HepG2 (cell line): Measurements from ENCODE around the gene LUZP2. TPM values are rescaled to one million over a fixed set of nuclear protein-coding genes. Genes with fewer than 3 reads are reported as not detected.

ENCODE experiments used
- ATAC-seq: fragments of 200-7000 bp; cut with Tn5 transposase; 3 replicates; pipeline ENCODE4 v1.9.1; 2020; ENCODE audit warnings: mild to moderate bottlenecking, moderate library complexity
- BruUV-seq: library from RNA; stranded (reverse); fragments of 400-500 nt; replicated peaks from 2 replicates; lab custom pipeline; 2021; lab: Mats Ljungman, UMichigan
- CTCF ChIA-PET: fragments of 300-600 bp; formaldehyde crosslinking; extraction: SDS; loops from one replicate; lab custom pipeline; 2021; ENCODE audit warnings: low total read pairs, inconsistent platforms, low intra/inter-chr PET ratio; lab: Yijun Ruan, JAX
- POLR2A ChIA-PET: fragments of 350-600 bp; sonication (Branson Sonifier 250); formaldehyde crosslinking; loops from one replicate; lab custom pipeline; 2020; ENCODE audit warnings: antibody characterized with exemption, inconsistent platforms; lab: Yijun Ruan, JAX
- DNase-seq: peaks from one replicate; pipeline ENCODE4 v3.0.0-alpha.2; 2015; ENCODE audit warnings: low spot score
- FAIRE-seq: peaks from 3 replicates; lab custom pipeline; 2011; peaks lifted over from hg19 to GRCh38; lab: Jason Lieb, UNC
- H2AFZ ChIP-seq: one replicate; pipeline ENCODE4 v1.6.1; 2011; ENCODE audit warnings: low read length, inconsistent platforms
- H3K27ac ChIP-seq: fragments of 300-600 bp; 3 replicates; pipeline ENCODE4 v1.8.0; 2011; ENCODE audit warnings: mixed run types, mild to moderate bottlenecking, mixed read lengths, low read length, inconsistent platforms; ENCODE audit not compliant: insufficient read depth; ENCODE audit errors: extremely low read length
- H3K27me3 ChIP-seq, 2 experiments: fragments of 200-600 bp in 1 of 2; 2 replicates in 1 of 2; 3 replicates in 1 of 2; pipeline versions ENCODE4 v1.6.0 to v1.8.0; 2011; ENCODE audit warnings: low read length in 2 of 2, mild to moderate bottlenecking in 2 of 2, moderate library complexity in 2 of 2, inconsistent platforms in 1 of 2; ENCODE audit not compliant: insufficient read depth in 2 of 2, control insufficient read depth in 1 of 2
- H3K36me3 ChIP-seq, 2 experiments: fragments of 200-600 bp in 1 of 2; replicated peaks in 1 of 2; 2 replicates in 1 of 2; 3 replicates in 1 of 2; pipeline versions ENCODE4 v1.5.1 to v1.8.0; 2011; ENCODE audit warnings: low read length in 2 of 2, inconsistent platforms in 1 of 2; ENCODE audit not compliant: insufficient read depth in 2 of 2, control insufficient read depth in 1 of 2
- H3K4me1 ChIP-seq: 2 replicates; pipeline ENCODE4 v1.5.1; 2012; ENCODE audit warnings: low read length, inconsistent platforms; ENCODE audit not compliant: insufficient read depth
- H3K4me2 ChIP-seq: 2 replicates; pipeline ENCODE4 v1.6.0; 2011; ENCODE audit warnings: low read depth, low read length, inconsistent platforms
- H3K4me3 ChIP-seq, 3 experiments: fragments of 200-600 bp in 1 of 3; sonication (generic), shearing (Covaris generic) in 1 of 3; replicated peaks in 1 of 3; 2 replicates each; pipeline ENCODE4 v1.5.1; 2011 to 2016; ENCODE audit warnings: low read length in 3 of 3, inconsistent platforms in 2 of 3, low read depth in 2 of 3, mild to moderate bottlenecking in 2 of 3, control low read depth in 1 of 3, mixed read lengths in 1 of 3; ENCODE audit not compliant: insufficient read depth in 1 of 3
- H3K79me2 ChIP-seq: one replicate; pipeline ENCODE4 v1.6.1; 2011; ENCODE audit warnings: low read length, inconsistent platforms; ENCODE audit not compliant: insufficient read depth
- H3K9ac ChIP-seq: 2 replicates; pipeline ENCODE4 v1.6.0; 2011; ENCODE audit warnings: mild to moderate bottlenecking, low read depth, low read length, inconsistent platforms; ENCODE audit not compliant: insufficient read depth
- H3K9me3 ChIP-seq: 2 replicates; pipeline ENCODE4 v1.5.1; 2012; ENCODE audit warnings: mild to moderate bottlenecking, low read length
- H4K20me1 ChIP-seq: 2 replicates; pipeline ENCODE4 v1.6.0; 2011; ENCODE audit warnings: inconsistent platforms, mild to moderate bottlenecking, low read length, moderate library complexity; ENCODE audit not compliant: insufficient read depth
- KIAA2018 ChIP-seq: sonication (generic); formaldehyde crosslinking; IDR thresholded peaks from 2 replicates; pipeline ENCODE4 v1.5.0; 2020; ENCODE audit warnings: mild to moderate bottlenecking, missing genetic modification reagents, borderline replicate concordance
- MXD4 ChIP-seq: IDR thresholded peaks from 2 replicates; pipeline ENCODE4 v1.6.1; 2016; ENCODE audit warnings: mild to moderate bottlenecking, missing biosample characterization, missing genetic modification reagents
- RFXANK ChIP-seq: IDR thresholded peaks from 2 replicates; pipeline ENCODE4 v1.6.1; 2016
- SIX1 ChIP-seq: sonication (generic); formaldehyde crosslinking; IDR thresholded peaks from 2 replicates; pipeline ENCODE4 v1.4.0; 2020; ENCODE audit warnings: missing genetic modification reagents, borderline replicate concordance
- SMYD3 ChIP-seq: sonication (generic); formaldehyde crosslinking; IDR thresholded peaks from 2 replicates; pipeline ENCODE4 v1.8.1; 2023; ENCODE audit warnings: mild to moderate bottlenecking, missing genetic modification reagents
- ZC3H13 ChIP-seq: sonication (generic); formaldehyde crosslinking; IDR thresholded peaks from 2 replicates; pipeline ENCODE4 v1.8.1; 2023; ENCODE audit warnings: mild to moderate bottlenecking, missing genetic modification reagents, moderate library complexity
- ZFY ChIP-seq: sonication (generic); formaldehyde crosslinking; IDR thresholded peaks from 2 replicates; pipeline ENCODE4 v1.4.0; 2020; ENCODE audit warnings: missing genetic modification reagents
- ZSCAN21 ChIP-seq: sonication (generic); formaldehyde crosslinking; IDR thresholded peaks from 2 replicates; pipeline ENCODE4 v1.8.0; 2022; ENCODE audit warnings: mild to moderate bottlenecking, missing genetic modification reagents, moderate library complexity, borderline replicate concordance
- WGBS: methylation state at CpG from one replicate; pipeline ENCODE4 v1.1.6; 2017; ENCODE audit warnings: low lambda C conversion rate; 5-methylcytosine and 5-hydroxymethylcytosine counted together
- in situ Hi-C: cut with HindIII; loops from 2 replicates; pipeline ENCODE4 v1.10.0; 2017; ENCODE audit warnings: low pct_unique_long_range_greater_than_20kb; ENCODE audit not compliant: extremely low pct_ligation_motif_present
- intact Hi-C: fragments of 100-400 bp; cut with micrococcal nuclease; formaldehyde crosslinking; loops from one replicate; pipeline ENCODE4 v1.10.0; 2022; ENCODE audit not compliant: unreplicated experiment
- polyA plus RNA-seq, 8 experiments: library from polyadenylated mRNA; depleted of rRNA in 3 of 8; stranded (reverse) in 7 of 8; unstranded in 1 of 8; fragments of >200 nt; fragmentation: Illumina TruSeq in 4 of 8; extraction: Trizol in 4 of 8; gene quantifications; 2 replicates each; pipeline versions ENCODE4 v1.2.1 to v1.2.3, GENCODE V29; 2011 to 2016; ENCODE audit warnings: low read depth in 4 of 8, missing spikeins in 1 of 8, mixed read lengths in 1 of 8; ENCODE audit not compliant: insufficient read depth in 1 of 8
- total RNA-seq, 5 experiments: library from RNA; depleted of rRNA; stranded (reverse); fragments of >200 nt; fragmentation: Illumina TruSeq; extraction: Trizol; gene quantifications; 2 replicates each; pipeline ENCODE4 v1.2.3, GENCODE V29; 2016; ENCODE audit warnings: low read depth in 1 of 5

Gene LUZP2
- total and polyA plus RNA-seq, 2 of the 13 experiments (the other 11 are each of a cell fraction or from before 2014, with no cell fraction given), result not detected

DNA sequence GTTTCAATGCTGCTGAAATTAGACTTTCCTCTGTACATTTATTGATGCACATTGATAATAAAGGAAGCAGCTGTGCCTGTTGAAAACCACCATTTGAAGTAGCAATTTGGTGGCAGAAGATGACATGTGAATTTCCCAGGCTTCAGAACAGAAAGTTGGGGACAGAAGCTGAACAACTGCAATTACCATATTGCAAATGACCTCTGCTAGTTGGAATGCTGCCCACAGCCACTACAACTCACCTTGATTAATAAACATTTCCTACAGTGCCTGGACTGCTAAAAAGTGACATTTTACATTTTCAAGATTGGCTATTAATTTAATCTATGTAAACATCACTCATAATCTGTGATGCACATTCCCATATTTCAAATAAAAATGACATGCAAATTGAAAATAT is 208.6 kb downstream of the LUZP2 start (continued):
- TF ChIP-seq KIAA2018 (CRISPR knock-in tag), result no peak
- no peak for TF ChIP-seq ZSCAN21 (CRISPR knock-in tag)

DNA sequence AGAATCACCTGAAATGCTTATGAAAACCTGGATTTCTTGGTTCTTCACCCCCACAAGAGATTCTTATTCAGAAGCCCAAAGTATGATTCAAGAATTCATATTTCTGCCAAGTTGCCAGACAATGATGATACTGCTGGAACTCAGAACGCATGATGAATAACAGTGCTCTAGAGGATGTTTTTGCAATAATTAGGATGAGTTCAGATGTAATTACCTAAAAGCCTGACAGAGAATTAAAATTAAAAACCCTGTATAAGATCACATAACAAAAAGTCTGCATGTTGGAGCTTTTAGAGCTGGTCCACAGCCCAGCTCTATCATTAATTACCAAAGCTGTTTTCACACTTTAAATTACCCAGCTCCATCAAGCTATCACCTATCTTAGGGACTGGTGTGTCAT is 211.8 kb downstream of the LUZP2 start:
- intact Hi-C loops, result no loop called here
- ChIA-PET CTCF (no interaction called here), POLR2A (no interaction called here)
- no peaks in the 10 kb centered on the region for H3K27me3 ChIP-seq
- DNase-seq (no peak), ATAC-seq (no peak), FAIRE-seq (no peak)
- no peaks in the 10 kb centered on the region for H3K9me3 ChIP-seq
- no TSS peak for BruUV-seq
- in situ Hi-C loops, result no loop called here
- WGBS, result 25% methylated on average over 1 of the region's 1 CpG
- no peaks in the 10 kb centered on the region for H3K79me2 ChIP-seq
- H3K4me1 ChIP-seq, result no peaks in the 10 kb centered on the region
- H3K4me3 ChIP-seq, result no peak overlapping the region
- H3K4me2 ChIP-seq, result no peak overlapping the region
- no peak overlapping the region for H3K27ac ChIP-seq
- H4K20me1 ChIP-seq, result no peaks in the 10 kb centered on the region
- H3K36me3 ChIP-seq, result no peaks in the 10 kb centered on the region
- H3K9ac ChIP-seq, result no peak overlapping the region
- no peak for TF ChIP-seq SMYD3 (CRISPR knock-in tag)
- TF ChIP-seq SIX1 (CRISPR knock-in tag), result no peak
- TF ChIP-seq RFXANK (CRISPR knock-in tag), result no peak
- TF ChIP-seq ZFY (CRISPR knock-in tag), result no peak
- TF ChIP-seq MXD4 (CRISPR knock-in tag), result no peak
- TF ChIP-seq ZC3H13 (CRISPR knock-in tag), result no peak
- TF ChIP-seq, all 625 proteins: peak for 0
- H2AFZ ChIP-seq, result no peak overlapping the region
